ACC112 (cell line): ENCODE measurements around the gene CALR3.
"Not testable (repeated sequence)": the region's sequence is repeated elsewhere in the genome, so short reads cannot be mapped to it uniquely, and the experiment has no call there.

Source experiments
- H2AFZ ChIP-seq: fragments of 200-600 bp; sonication (generic); one replicate; pipeline ENCODE4 v1.6.0; 2017; ENCODE audit warnings: antibody characterized with exemption, low read length; ENCODE audit not compliant: unreplicated experiment
- H3K27ac ChIP-seq: fragments of 200-600 bp; sonication (generic); 2 replicates; pipeline ENCODE4 v1.5.1; 2014; ENCODE audit warnings: low read depth, mild to moderate bottlenecking, antibody characterized with exemption, low read length, moderate library complexity
- H3K27me3 ChIP-seq: fragments of 200-600 bp; sonication (generic); 2 replicates; pipeline ENCODE4 v1.6.1; 2014; ENCODE audit warnings: mild to moderate bottlenecking, antibody characterized with exemption, low read length, moderate library complexity, mixed read lengths; ENCODE audit not compliant: insufficient read depth
- H3K36me3 ChIP-seq: fragments of 200-600 bp; sonication (generic); 2 replicates; pipeline ENCODE4 v1.6.1; 2016; ENCODE audit warnings: mild to moderate bottlenecking, antibody characterized with exemption, low read length, moderate library complexity, mixed read lengths; ENCODE audit not compliant: insufficient read depth
- H3K4me1 ChIP-seq: fragments of 200-600 bp; sonication (generic); one replicate; pipeline ENCODE4 v1.6.1; 2016; ENCODE audit warnings: low read length, mixed read lengths; ENCODE audit not compliant: insufficient read depth, unreplicated experiment, control insufficient read depth
- H3K4me3 ChIP-seq: fragments of 200-600 bp; sonication (generic); 2 replicates; pipeline ENCODE4 v1.5.1; 2014; ENCODE audit warnings: mild to moderate bottlenecking, low read depth, low read length
- H3K79me2 ChIP-seq: fragments of 200-600 bp; sonication (generic); one replicate; pipeline ENCODE4 v1.6.0; 2016; ENCODE audit warnings: low read length; ENCODE audit not compliant: control insufficient read depth, unreplicated experiment, insufficient read depth

Gene CALR3, protein sequence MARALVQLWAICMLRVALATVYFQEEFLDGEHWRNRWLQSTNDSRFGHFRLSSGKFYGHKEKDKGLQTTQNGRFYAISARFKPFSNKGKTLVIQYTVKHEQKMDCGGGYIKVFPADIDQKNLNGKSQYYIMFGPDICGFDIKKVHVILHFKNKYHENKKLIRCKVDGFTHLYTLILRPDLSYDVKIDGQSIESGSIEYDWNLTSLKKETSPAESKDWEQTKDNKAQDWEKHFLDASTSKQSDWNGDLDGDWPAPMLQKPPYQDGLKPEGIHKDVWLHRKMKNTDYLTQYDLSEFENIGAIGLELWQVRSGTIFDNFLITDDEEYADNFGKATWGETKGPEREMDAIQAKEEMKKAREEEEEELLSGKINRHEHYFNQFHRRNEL

DNA sequence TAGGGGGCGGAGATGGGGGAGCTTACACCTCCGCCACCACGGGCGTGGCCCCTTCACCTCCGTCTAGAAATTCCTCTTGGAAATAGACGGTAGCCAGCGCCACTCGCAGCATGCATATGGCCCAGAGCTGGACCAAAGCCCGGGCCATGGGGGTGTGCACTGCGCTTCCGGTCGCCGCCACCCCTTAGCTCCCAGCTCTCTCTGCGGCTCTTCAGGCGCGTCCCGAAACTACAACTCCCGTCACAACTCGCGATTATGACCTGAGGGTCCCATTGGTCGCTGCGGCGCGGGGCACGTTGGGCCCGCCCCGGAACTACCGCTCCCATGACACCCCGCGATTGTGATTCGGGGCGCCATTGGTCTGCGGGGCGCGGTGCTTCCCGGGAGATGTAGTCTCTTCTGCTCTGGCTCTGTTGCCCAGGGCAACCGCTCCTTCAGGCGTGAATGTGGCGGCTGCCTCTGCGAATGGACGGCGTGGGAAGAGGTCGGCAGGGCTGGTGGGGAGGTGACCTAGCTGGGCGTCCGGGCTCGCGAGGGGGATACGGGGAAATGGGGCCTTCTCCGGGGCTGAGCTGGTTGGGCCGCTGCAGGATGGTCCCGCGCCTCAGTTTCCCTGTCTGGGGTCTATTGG, at the start of gene CALR3, which contains the start of gene C19orf44:
Gene CALR3 (minus strand): TSS at position 186 of the 631 bp plus-strand sequence. CDS start 38 bp downstream, at position 148.
Gene C19orf44 (plus strand): TSS at position 413 of the 631 bp plus-strand sequence. CDS start 4,399 bp downstream, outside the sequence.
- Histone ChIP-seq H2AFZ (peak within 1 kb of the TSS; percentile 96), H3K36me3 (no peaks in the 10 kb centered on the region), H3K79me2 (peaks cover 10% of the 10 kb centered on the region), H3K27me3 (no peaks in the 10 kb centered on the region), H3K4me3 (peak within 1 kb of the TSS; percentile 78), H3K27ac (peak within 1 kb of the TSS; percentile 61), H3K4me1 (peaks cover 4% of the 10 kb centered on the region)

DNA sequence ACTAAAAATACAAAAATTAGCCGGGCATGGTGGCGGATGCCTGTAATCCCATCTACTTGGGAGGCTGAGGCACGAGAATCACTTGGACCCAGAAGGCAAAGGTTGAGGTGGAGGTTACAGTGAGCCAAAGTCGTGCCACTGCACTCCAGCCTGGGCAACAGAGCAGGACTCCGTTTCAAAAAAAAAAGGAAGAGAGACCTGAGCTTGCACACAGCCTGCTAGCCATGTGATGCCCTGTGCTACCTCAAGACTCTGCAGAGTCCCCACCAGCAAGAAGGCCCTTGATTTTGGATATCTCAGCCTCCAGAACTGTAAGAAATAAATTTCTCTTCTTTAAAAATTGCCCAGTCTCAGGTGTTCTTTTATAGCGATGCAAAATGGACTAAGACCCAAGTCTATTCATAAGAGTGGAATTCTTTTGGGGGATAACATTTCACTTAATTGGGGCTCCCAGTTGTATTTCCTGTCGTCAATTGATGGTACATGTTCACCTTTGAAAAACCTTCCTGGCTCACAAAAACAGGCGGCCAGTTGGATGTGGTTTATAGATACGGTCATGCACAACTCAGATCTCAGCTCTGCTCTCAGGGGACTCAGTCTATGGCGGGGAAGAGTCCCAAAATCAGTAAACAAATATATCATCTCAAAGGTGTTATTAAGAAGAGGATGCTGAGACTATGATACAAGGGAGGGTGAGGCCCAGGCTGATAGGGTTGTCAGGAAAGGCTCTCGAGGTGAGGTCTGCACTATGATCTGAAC, 48.7 kb upstream of the CALR3 start:
- H2AFZ ChIP-seq: no peak overlapping the region
- no peaks in the 10 kb centered on the region for H3K27me3 ChIP-seq
- H3K4me1 ChIP-seq: peaks cover 9% of the 10 kb centered on the region
- H3K36me3 ChIP-seq: no peaks in the 10 kb centered on the region
- peaks cover 41% of the 10 kb centered on the region for H3K79me2 ChIP-seq
- H3K4me3 ChIP-seq: no peak overlapping the region
- H3K27ac ChIP-seq: no peak overlapping the region

DNA sequence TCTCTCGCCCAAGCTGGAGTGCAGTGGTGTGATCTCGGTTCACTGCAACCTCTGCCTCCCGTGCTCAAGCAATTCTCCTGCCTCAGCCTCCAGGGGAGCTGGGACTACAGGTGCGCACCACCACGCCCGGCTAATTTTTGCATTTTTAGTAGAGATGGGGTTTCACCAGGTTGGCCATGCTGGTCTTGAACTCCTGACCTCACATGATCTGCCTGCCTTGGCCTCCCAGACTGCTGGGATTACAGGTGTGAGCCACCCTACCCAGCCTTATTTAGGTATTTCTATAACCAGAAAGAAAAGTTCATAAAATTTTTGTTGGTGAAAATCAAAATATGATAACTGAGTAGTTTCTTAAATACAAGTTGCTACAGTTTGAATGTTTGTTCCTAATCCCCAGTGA, 47.8 kb upstream of the CALR3 start:
- H3K4me3 ChIP-seq: peak overlapping the region; percentile 95
- not testable (repeated sequence) for H2AFZ ChIP-seq, H3K27me3 ChIP-seq, H3K36me3 ChIP-seq, H3K4me1 ChIP-seq, H3K27ac ChIP-seq
- peaks cover 47% of the 10 kb centered on the region for H3K79me2 ChIP-seq

- Histone ChIP-seq H3K27ac (peak overlapping the region; percentile 49; the same call in 1 of the 2 replicates), H3K27me3 (no peaks in the 10 kb centered on the region), H3K4me1 (peaks cover 9% of the 10 kb centered on the region), H2AFZ (peak overlapping the region; percentile 73), H3K36me3 (no peaks in the 10 kb centered on the region), H3K4me3 (peak overlapping the region; percentile 95), H3K79me2 (peaks cover 53% of the 10 kb centered on the region)
Measured at GRCh38 chr19:16542910-16543472, 47.0 kb upstream of the CALR3 start.

- Histone ChIP-seq H3K27ac (peak within 1 kb of the TSS; percentile 81), H2AFZ (peak within 1 kb of the TSS; percentile 73), H3K79me2 (peaks cover 60% of the 10 kb centered on the region), H3K4me3 (peak within 1 kb of the TSS; percentile 95), H3K4me1 (peaks cover 9% of the 10 kb centered on the region), H3K36me3 (no peaks in the 10 kb centered on the region), H3K27me3 (no peaks in the 10 kb centered on the region)
Measured at GRCh38 chr19:16542045-16542909, 46.3 kb upstream of the CALR3 start, which contains the start of gene CHERP. CHERP (minus strand) TSS chr19:16542437; CDS start chr19:16542378, 59 bp downstream.

DNA sequence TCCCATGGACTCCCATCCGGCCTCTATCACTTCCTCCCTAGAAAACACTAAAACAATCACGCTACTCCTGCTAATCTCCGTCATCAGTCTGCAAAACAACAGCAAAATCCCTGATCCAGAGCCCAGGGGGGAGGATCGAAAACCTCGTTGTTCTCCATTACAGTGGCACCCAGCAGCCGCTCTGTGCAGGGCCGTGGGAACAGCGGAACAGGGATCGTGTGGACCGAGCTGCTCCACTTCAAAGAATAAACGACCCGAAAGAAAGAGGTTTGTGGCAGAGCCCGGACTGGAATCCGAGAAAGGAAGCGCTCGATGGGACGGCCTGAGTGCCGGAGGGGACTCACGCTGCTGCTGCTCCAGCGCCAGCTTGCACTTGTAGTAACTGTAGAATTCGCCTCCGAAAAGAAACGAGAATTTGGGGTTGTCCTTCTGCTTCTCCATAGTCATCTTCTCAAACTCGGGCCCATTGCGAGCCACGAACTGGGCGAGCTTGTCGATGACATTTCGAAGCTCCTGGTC, 45.6 kb upstream of the CALR3 start:
- no peaks in the 10 kb centered on the region for H3K36me3 ChIP-seq
- H3K27me3 ChIP-seq: no peaks in the 10 kb centered on the region
- H3K27ac ChIP-seq: peak overlapping the region; percentile 81
- H3K79me2 ChIP-seq: peaks cover 66% of the 10 kb centered on the region
- H3K4me3 ChIP-seq: peak overlapping the region; percentile 95
- peak overlapping the region; percentile 62 for H2AFZ ChIP-seq
- peaks cover 9% of the 10 kb centered on the region for H3K4me1 ChIP-seq

DNA sequence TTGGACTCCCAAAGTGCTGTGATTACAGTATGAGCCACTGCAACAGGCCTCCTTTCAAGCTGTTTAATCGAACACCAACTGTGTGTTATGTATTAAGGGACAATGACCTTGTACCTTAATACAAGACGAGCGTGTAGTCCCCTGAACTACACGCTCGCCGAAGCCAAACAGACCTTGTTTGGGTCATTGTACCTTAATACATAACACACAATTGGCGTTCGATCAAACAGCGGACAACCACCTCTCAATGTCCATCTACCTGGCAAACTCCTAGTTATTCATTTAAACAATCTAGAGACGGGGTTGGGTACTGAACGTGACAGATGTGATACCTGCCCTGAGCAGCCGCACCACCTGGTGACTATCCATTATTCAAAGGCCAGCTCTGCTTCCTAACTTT, 45.0 kb upstream of the CALR3 start:
- 0 out of 2 replicates have a peak overlapping the region, but pooled peaks have one; percentile 81 for H3K27ac ChIP-seq
- H3K4me1 ChIP-seq: peaks cover 9% of the 10 kb centered on the region
- H3K36me3 ChIP-seq: no peaks in the 10 kb centered on the region
- H3K4me3 ChIP-seq: peak overlapping the region; percentile 95
- H3K79me2 ChIP-seq: peaks cover 72% of the 10 kb centered on the region
- H2AFZ ChIP-seq: no peak overlapping the region
- no peaks in the 10 kb centered on the region for H3K27me3 ChIP-seq

- peaks cover 6% of the 10 kb centered on the region for H3K4me1 ChIP-seq
- H3K79me2 ChIP-seq: peaks cover 62% of the 10 kb centered on the region
- H3K27me3 ChIP-seq: no peaks in the 10 kb centered on the region
- no peaks in the 10 kb centered on the region for H3K36me3 ChIP-seq
- H3K4me3 ChIP-seq: no peak overlapping the region
- H2AFZ ChIP-seq: no peak overlapping the region
- H3K27ac ChIP-seq: no peak overlapping the region
Measured at GRCh38 chr19:16537111-16537510, 41.1 kb upstream of the CALR3 start.

GRCh38 chr19:16536130-16536529, 40.2 kb upstream of the CALR3 start:
- H3K4me1 ChIP-seq: peaks cover 4% of the 10 kb centered on the region
- no peak overlapping the region for H3K4me3 ChIP-seq
- no peak overlapping the region for H2AFZ ChIP-seq
- H3K36me3 ChIP-seq: no peaks in the 10 kb centered on the region
- no peaks in the 10 kb centered on the region for H3K27me3 ChIP-seq
- H3K27ac ChIP-seq: no peak overlapping the region
- H3K79me2 ChIP-seq: peaks cover 53% of the 10 kb centered on the region
